Heart left ventricle (tissue), 16 donors: ENCODE measurements around the gene MTARC2. TPM values are rescaled to one million over a fixed set of nuclear protein-coding genes. Genes with fewer than 3 reads are reported as not detected.

Source experiments
- ATAC-seq, 4 donors: fragments of 200-7000 bp; cut with Tn5 transposase; one replicate each; pipeline ENCODE4 v1.9.1; 2020 to 2022; ENCODE audit warnings: moderate library complexity in 4 of 4, mild to moderate bottlenecking in 3 of 4, moderate number of reproducible peaks in 1 of 4
- DNase-seq, 5 donors: peaks; one replicate each; pipeline ENCODE4 v3.0.0-alpha.2; 2020
- H3K27ac ChIP-seq, 12 donors: fragments of 200-600 bp; sonication (generic) in 4 of 12; one replicate each; pipeline versions ENCODE4 v1.5.0 to v1.8.0; 2016 to 2022; ENCODE audit warnings: mild to moderate bottlenecking in 2 of 12
- H3K27me3 ChIP-seq, 9 donors: fragments of 200-600 bp; sonication (generic) in 2 of 9; one replicate each; pipeline versions ENCODE4 v1.5.1 to v1.8.0; 2016 to 2022; ENCODE audit warnings: mild to moderate bottlenecking in 3 of 9
- H3K36me3 ChIP-seq, 9 donors: fragments of 200-600 bp; sonication (generic) in 2 of 9; one replicate each; pipeline versions ENCODE4 v1.5.0 to v1.8.0; 2018 to 2022; ENCODE audit warnings: mild to moderate bottlenecking in 2 of 9
- H3K4me1 ChIP-seq, 12 donors: fragments of 200-600 bp; sonication (generic) in 4 of 12; one replicate each; pipeline versions ENCODE4 v1.5.0 to v1.8.0; 2016 to 2022; ENCODE audit warnings: mild to moderate bottlenecking in 3 of 12
- H3K4me3 ChIP-seq, 12 donors: fragments of 200-600 bp; sonication (generic) in 4 of 12; one replicate each; pipeline versions ENCODE4 v1.5.0 to v1.8.0; 2017 to 2022; ENCODE audit warnings: mild to moderate bottlenecking in 9 of 12, moderate library complexity in 4 of 12
- H3K9me3 ChIP-seq, 12 donors: fragments of 200-600 bp; sonication (generic) in 4 of 12; one replicate each; pipeline versions ENCODE4 v1.5.0 to v1.8.0; 2016 to 2022; ENCODE audit warnings: mild to moderate bottlenecking in 1 of 12
- POLR2A ChIP-seq, 2 donors: fragments of 450-650 bp; IDR thresholded peaks; one replicate each; pipeline ENCODE4 v1.6.1; 2017; ENCODE audit warnings: antibody characterized with exemption in 2 of 2, mild to moderate bottlenecking in 2 of 2, moderate library complexity in 2 of 2
- WGBS, 4 donors: extraction: QIAGEN DNeasy Blood & Tissue Kit in 2 of 4; methylation state at CpG; one replicate each; pipeline versions ENCODE4 v1.1.5 to v1.1.7; 2013 to 2018; 5-methylcytosine and 5-hydroxymethylcytosine counted together
- intact Hi-C, 10 donors: fragments of 100-400 bp; cut with DNase I; formaldehyde crosslinking; loops; one replicate each; pipeline versions ENCODE4 v1.11.1 to v1.14.2; 2022
- polyA plus RNA-seq, 2 donors: library from polyadenylated mRNA; stranded (reverse); fragments of 200-250 nt; gene quantifications; one replicate each; pipeline ENCODE4 v1.2.3, GENCODE V29; 2013
- total RNA-seq, 9 donors: library from RNA; depleted of rRNA in 2 of 9; stranded (reverse); fragments of >200 nt in 2 of 9; fragmentation: NEBNext Ultra II Directional in 3 of 9; extraction: Animal tissue kit (Norgen Biotek cat#: 25700) in 3 of 9; gene quantifications; one replicate each; pipeline versions ENCODE4 v1.1.0 to v1.2.4, GENCODE V29; 2016 to 2023
- TF ChIP-seq, protein P1 (sequence below), 12 donors: fragments of 200-600 bp; sonication (generic) in 4 of 12; IDR thresholded peaks; one replicate each; pipeline versions ENCODE4 v1.5.0 to v1.8.0; 2018 to 2022; ENCODE audit warnings: antibody characterized with exemption in 12 of 12, mild to moderate bottlenecking in 5 of 12
- donor health status: ischemic (EF 13 %, LVEDD 7.1; RV severe dilation, severe dysfunction).
- donor health status: healthy with polysubstance abuse.
- donor health status: DM: no; HTN: yes; CAD: no.
- donor health status: DM: no; HTN: no; CAD: no.
- donor health status: ischemic (EF 25% LVEDD 6.9; RV normal size, moderate dysfunction).
- donor health status: ischemic (EF 25% LVEDD 5.7; RV mildly dilated, moderate dysfunction).
- donor health status: healthy.
- donor health status: DM: yes; HTN: yes; CAD: no.
- donor health status: ischemic (EF 35%, LVEDD 5.7; RV mildly dilated, moderate dysfunction).
- donor health status: nonischemic (EF 11% LVEDD 7.7; RV severe dilation, severe dysfunction).
- donor health status: DM: yes; HTN: yes; CAD: no.
- donor health status: PGD.
- donor health status: ischemic (EF 29% LVEDD 5.4; RV normal size, mild dysfunction).
- donor health status: nonischemic (EF 23%, LVEDD 6.1; RV moderate dilation, normal function).

Gene MTARC2
- total and polyA plus RNA-seq, 11 donors, result 10.4 to 29.1 (median 20.3) TPM

DNA sequence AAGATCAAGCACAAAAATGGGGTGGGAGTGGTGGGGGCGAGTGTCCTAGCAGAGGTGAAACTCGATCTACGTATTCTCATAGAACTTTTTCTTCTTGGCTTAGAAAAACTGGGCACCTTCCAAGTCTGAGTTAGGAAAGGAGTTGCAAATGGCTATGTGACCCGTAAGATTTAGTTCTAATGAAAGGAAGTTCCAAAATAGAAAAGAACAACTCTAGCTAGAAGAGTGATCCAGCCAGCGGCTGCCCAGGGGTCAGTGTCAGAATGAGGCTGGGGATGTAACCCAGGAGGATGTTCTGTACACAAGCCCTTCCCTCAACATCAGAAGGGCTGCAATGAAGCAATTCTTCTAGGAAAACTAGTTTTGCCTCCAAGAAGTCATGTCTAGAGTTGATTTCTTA is 43.8 kb downstream of the MTARC2 start:
- H3K27ac ChIP-seq, result peak overlapping the region in 10 of 12 donors; percentile 18 to 54 (median 32)
- 29 to 48% (median 39%) methylated on average over 5 of the region's 5 CpGs for WGBS, 4 donors
- intact Hi-C loops, result loop anchor here in 1 of 10 donors (10.0 kb wide), 1 partner anchor 497 kb away; no protein-coding TSS in a partner anchor
- no peak for TF ChIP-seq POLR2A (IDR thresholded peaks at IDR 0.05)
- TF ChIP-seq, protein P1, sequence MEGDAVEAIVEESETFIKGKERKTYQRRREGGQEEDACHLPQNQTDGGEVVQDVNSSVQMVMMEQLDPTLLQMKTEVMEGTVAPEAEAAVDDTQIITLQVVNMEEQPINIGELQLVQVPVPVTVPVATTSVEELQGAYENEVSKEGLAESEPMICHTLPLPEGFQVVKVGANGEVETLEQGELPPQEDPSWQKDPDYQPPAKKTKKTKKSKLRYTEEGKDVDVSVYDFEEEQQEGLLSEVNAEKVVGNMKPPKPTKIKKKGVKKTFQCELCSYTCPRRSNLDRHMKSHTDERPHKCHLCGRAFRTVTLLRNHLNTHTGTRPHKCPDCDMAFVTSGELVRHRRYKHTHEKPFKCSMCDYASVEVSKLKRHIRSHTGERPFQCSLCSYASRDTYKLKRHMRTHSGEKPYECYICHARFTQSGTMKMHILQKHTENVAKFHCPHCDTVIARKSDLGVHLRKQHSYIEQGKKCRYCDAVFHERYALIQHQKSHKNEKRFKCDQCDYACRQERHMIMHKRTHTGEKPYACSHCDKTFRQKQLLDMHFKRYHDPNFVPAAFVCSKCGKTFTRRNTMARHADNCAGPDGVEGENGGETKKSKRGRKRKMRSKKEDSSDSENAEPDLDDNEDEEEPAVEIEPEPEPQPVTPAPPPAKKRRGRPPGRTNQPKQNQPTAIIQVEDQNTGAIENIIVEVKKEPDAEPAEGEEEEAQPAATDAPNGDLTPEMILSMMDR (IDR thresholded peaks at IDR 0.05), result no peak
- H3K4me1 ChIP-seq, result peaks cover 0 to 40% (median 18%) of the 10 kb centered on the region in 12 donors
- H3K27me3 ChIP-seq, result peaks cover 0 to 5% (median 0%) of the 10 kb centered on the region in 9 donors
- ATAC-seq, result peak; percentile 18 to 79 (median 54)
- no peak overlapping the region for H3K4me3 ChIP-seq
- H3K36me3 ChIP-seq, result peaks cover 0 to 7% (median 0%) of the 10 kb centered on the region in 9 donors
- H3K9me3 ChIP-seq, result no peaks in the 10 kb centered on the region
- peak in 1 of 5 donors; percentile 36 for DNase-seq

DNA sequence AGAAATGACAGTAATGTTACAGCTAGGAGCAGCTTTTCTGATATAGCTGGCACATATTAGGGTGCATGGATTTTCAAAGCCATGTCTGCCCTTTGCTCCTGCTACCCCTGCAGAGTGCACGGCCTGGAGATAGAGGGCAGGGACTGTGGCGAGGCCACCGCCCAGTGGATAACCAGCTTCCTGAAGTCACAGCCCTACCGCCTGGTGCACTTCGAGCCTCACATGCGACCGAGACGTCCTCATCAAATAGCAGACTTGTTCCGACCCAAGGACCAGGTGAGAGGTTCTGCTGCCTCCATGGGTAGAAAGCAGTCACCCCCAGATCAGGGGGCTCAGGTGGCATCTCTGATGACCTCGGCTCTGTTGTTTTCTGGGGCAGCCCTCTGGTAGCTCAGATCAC is 48.4 kb downstream of the MTARC2 start:
- ATAC-seq, result peak in 1 of 4 donors; percentile 67
- no peak overlapping the region for H3K4me3 ChIP-seq
- H3K27me3 ChIP-seq, result no peaks in the 10 kb centered on the region
- H3K9me3 ChIP-seq, result no peaks in the 10 kb centered on the region
- DNase-seq, result no peak
- intact Hi-C loops, result loop anchor here in 1 of 10 donors (10.0 kb wide), 1 partner anchor 502 kb away; no protein-coding TSS in a partner anchor
- peaks cover 0 to 33% (median 6%) of the 10 kb centered on the region in 12 donors for H3K4me1 ChIP-seq
- H3K36me3 ChIP-seq, result peaks cover 0 to 37% (median 8%) of the 10 kb centered on the region in 9 donors
- TF ChIP-seq, protein P1 (IDR thresholded peaks at IDR 0.05), result no peak
- TF ChIP-seq POLR2A (IDR thresholded peaks at IDR 0.05), result no peak
- 74 to 97% (median 87%) methylated on average over 9 to 10 of the region's 10 CpGs for WGBS, 4 donors
- peak overlapping the region in 1 of 12 donors; percentile 73 for H3K27ac ChIP-seq

DNA sequence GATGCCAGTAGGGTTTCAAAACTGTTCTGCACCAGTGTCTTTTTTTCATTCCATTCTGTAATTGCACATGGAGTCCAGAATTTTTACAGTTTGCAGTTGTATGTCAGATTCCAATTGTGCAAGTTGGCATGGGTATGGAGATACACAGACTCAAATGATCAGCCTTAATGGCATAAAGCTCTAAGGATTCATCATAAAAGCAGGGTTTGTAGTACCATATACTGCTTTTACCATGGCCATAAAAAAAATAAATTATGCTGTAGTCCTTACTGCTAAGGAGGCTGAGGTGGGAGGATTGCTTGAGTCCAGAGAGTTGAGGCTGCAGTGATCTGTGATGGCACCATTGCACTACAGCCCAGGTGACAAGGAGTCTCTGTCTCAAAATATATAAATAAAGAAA is 48.9 kb downstream of the MTARC2 start:
- Histone ChIP-seq H3K36me3 (peaks cover 0 to 37% (median 8%) of the 10 kb centered on the region in 9 donors), H3K9me3 (no peaks in the 10 kb centered on the region), H3K4me3 (no peak overlapping the region), H3K4me1 (peaks cover 0 to 28% (median 2%) of the 10 kb centered on the region in 12 donors), H3K27me3 (no peaks in the 10 kb centered on the region), H3K27ac (peak overlapping the region in 1 of 12 donors; percentile 73)
- intact Hi-C loops, result loop anchor here in 1 of 10 donors (10.0 kb wide), 1 partner anchor 502 kb away; no protein-coding TSS in a partner anchor
- no peak for DNase-seq
- no peak for ATAC-seq
- TF ChIP-seq, protein P1 (IDR thresholded peaks at IDR 0.05), result no peak
- TF ChIP-seq POLR2A (IDR thresholded peaks at IDR 0.05), result no peak

DNA sequence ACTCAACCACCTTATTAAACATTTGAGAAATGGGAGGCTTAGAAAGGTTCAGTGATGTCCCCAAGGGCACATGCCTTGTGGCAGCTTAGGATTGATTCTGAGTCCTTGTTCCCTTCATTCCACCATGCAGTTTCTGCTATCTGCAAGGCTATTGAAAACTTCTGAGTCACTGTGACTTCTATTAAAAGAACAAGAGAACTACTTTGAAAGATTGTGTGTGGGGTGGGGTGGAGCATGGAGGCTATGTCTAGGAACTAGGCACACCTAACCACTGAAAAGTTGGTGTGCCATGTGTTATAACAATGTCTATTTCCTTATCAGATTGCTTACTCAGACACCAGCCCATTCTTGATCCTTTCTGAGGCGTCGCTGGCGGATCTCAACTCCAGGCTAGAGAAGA is 49.4 kb downstream of the MTARC2 start:
- Histone ChIP-seq H3K4me1 (peaks cover 0 to 24% (median 0%) of the 10 kb centered on the region in 12 donors), H3K9me3 (no peaks in the 10 kb centered on the region), H3K36me3 (peaks cover 0 to 37% (median 8%) of the 10 kb centered on the region in 9 donors), H3K27me3 (no peaks in the 10 kb centered on the region), H3K4me3 (no peak overlapping the region), H3K27ac (peak overlapping the region in 1 of 12 donors; percentile 73)
- DNase-seq (no peak), ATAC-seq (peak; percentile 52 to 90 (median 78))
- 61 to 96% (median 79%) methylated on average over 3 of the region's 3 CpGs for WGBS, 4 donors
- TF ChIP-seq, protein P1 (IDR thresholded peaks at IDR 0.05), result no peak
- TF ChIP-seq POLR2A (IDR thresholded peaks at IDR 0.05), result no peak
- intact Hi-C loops, result loop anchor here in 1 of 10 donors (10.0 kb wide), 1 partner anchor 503 kb away; no protein-coding TSS in a partner anchor
